Epithelial cell of alveolus of lung (primary cell): Measurements from ENCODE around the gene ZNF530. TPM values are rescaled to one million over a fixed set of nuclear protein-coding genes. Genes with fewer than 3 reads are reported as not detected.

Source experiments
- total RNA-seq: library from RNA; depleted of rRNA; stranded (reverse); fragments of >200 nt; gene quantifications from 2 replicates; pipeline ENCODE4 v1.2.1, GENCODE V29; 2015

The ZNF530 gene
- total RNA-seq = 1.8 and 4.3 TPM in 2 replicates

DNA sequence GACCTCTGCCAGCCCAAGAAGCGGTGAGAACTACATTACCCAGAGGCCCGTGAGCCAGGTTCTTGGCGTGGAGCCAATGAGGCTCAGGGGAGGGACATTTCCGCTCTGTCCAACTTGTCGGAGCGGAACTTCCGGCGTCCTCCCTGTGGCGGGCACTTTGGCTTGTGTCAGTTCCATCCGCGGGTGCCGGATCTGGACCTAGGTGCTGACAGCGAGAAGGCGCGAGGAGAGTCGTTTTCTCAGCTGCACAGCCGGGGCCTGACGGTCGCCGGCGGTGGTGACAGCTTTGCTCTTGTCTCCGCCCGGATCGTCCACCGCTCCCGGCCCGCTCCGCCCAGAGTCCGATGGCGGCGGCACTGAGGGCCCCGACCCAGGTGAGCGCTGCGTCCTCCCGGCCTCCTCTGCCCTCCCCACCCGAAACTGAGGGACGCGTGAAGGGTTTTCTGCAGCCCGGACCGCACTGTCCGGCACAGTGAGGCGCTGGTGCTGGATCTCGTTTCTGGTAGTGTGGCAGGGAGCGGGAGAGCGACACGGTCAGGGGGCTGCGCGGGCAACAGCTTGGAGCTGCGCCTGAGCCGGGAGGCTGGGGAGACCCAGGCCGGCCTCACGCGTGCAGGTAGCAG lies at the start of gene ZNF530:
ZNF530 (plus strand) TSS at position 125 of the 623 bp plus-strand sequence. CDS start 4,461 bp downstream, outside the sequence.

DNA sequence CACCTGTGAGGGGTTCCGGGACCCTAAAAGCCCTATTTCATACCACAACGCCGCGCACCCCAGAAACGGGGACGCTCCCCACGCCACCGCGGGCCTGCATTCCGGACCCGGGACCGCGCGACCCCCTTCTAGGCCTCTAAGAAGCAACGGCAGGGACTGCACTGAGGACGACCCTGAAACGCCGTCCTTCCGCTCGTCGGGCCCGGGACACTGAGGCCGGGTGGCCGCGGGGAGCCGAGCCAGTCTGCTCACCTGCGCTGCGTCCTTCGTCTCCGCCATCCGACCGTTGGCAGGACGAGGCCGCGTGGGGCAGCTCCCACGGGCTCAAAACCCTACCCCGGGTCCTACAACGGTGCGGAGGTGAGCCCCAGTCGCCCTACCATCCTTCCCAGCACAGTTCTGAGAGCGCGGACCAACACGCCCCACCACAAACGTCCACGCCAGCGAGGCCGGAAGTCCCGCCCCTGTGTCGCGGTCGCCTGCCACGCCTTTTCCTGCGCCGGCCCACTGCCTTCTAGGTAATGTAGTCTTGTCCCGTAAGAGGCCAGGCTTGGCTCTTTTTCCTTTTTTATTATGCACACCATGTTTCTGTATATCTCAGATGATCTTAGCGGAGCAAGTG lies 40.2 kb upstream of the ZNF530 start, which contains the start of gene ZNF550:
ZNF550 (minus strand) TSS at position 460 of the 622 bp plus-strand sequence; CDS start at position 279, 181 bp downstream.

DNA sequence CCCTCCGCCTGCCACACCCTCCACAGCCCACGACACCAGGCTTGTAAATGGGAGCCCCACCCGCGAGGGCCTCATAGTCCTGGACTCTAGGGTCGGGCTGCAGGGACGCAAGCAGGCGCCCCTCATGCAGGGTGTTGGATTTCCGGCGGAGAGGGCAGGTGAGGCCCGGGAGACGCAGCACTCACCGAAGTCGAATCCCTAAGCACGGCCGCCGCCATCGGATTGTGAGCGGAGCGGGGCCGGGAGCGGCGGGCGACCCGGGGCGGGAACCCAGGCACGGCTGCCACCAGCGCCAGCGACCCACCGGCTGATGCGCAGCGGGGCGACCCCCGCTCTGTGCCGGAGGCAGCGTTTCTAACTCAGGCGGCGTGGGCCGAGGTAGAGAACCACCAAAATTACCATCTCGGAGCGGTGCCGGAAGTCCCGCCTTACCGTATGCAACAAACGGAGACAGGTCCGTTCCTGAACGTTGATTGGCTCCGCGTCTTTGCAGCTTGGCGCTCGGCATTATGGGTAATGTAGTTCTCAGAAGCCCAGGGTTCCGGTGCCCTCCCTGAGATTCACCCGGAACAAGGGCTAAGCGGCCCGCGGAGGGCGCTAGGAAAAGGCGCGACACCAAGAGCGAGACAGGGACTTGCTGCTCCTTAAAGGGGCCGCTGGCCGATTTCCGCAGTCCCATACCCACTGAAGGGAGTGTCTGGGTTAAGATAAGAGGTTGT lies 21.0 kb upstream of the ZNF530 start, which contains the start of gene ZNF416:
ZNF416 (minus strand) TSS at position 425 of the 719 bp plus-strand sequence; CDS start at position 218, 207 bp downstream.

DNA sequence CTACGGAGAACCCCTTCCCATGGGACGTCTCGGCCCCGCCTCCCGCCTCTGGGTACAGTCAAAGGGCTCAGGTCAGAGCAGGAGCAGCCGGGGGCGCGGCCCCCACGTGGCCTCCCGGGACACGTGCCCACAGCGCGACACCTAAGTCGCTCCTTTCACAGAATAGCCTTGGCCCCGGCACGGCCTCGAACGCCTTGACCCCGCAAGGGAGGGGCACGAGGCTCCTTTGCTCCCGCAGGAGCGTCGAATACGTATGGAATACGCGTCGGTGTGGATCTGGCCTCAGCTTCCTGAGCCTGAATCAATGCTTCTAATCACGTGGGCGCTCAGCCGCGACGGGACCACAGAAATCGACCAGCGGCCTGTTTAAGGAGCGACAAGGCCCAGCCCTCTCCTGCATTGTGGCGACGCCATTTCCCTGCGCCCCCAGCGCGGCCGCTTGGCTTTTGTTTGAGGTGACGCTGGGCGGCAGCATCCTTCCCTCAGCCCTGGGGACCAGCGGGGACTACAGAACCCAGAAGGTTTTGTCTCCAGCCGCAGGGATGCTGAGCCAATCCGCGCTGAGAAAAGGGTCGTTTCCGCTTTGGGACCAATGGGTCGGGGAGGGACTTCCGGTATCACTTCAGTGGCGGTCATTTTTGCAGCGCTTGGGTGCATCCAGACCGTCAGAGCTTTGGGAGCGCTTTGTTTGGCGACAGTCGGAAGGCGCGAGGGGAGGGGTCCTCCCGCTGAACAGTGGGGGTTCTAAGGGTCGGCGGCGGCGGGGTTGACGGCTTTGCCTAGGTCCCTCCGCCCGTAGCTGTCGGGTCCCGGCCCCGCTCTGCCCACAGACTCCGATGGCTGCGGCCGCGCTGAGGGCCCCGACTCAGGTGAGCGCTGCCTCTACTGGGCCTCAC lies 15.9 kb upstream of the ZNF530 start, which contains the start of gene ZIK1:
ZIK1 (plus strand) TSS at position 625 of the 896 bp plus-strand sequence; CDS start at position 837, 212 bp downstream.

DNA sequence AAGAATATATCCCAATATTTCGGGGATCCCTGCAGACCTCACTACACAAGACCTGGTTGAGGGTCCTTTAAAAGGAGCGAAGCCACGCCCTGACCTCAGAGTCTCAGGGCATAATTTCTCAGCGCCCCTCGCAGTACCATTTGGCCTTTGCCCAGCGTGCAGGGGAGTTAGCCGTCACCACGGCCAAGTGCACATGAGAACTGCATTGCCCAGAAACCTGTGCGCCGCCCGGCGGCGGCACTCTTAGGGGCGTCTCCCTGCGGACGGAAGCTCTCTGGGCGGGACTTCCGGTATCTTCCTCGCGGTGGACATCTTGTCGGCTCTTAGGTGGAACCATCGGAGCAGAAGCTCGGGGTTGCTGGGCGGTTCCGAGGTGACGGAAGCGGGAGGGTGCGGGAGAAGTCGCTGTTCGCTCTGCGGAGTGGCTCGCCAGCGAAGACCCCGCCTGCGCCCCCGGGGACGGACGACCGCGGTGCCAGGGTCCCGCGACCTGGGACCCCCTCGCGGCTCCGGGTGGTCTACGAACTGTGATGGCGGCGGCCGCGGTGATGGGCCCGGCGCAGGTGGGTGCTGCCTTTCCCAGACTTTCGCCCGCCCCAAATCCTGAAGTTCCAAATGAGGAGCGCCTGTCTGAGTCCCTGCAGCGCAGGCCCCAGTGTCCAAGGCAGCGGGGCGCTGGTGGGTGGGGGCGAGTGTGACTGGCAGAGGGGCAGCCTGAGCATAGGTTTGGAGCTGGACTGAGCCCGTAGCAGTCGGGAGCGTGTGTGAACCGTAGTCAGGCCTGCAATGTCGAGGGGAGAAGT lies 14.5 kb downstream of the ZNF530 start, which contains the start of gene ZNF134:
ZNF134 (plus strand) TSS at position 302 of the 803 bp plus-strand sequence. CDS start 5,227 bp downstream, outside the sequence.

DNA sequence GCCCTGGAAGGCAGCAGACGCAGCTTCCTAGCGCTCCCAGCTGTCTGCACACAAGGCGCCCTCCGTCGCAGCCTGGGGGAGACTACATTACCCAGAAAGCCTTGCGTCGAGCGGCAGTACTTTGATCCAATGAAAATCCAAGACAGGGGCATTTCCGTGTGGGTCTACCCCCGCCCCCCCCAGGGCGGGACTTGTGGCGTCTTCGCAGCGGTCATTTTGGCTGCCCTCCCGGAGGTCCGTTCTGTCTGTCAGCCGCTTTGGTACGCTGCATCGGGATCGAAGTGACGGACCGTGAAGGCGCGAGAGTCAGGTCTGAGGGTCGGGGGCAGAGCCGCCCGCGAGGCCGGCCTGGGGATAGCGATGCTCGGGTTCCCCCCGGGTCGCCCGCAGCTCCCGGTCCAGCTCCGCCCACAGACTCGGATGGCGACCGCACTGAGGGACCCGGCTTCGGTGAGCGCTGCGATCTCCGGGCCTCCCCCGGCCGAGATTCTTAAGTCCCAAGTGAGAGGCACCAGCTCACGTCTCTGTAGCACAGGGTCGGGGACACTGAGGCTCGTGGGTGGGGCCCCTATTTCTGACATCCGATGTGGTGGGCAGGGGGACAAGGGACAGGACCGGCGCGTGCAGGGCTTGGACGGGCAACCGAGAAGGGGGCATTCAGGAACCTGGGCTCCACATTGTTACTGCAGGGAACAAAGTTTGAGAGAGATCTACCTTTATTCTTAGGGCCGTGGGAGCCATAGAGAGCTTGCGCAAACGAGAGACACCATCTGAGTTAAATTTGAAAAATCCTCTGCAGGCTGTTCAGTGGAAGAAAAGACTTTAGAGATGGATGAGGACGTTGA lies 33.5 kb downstream of the ZNF530 start, which contains the start of gene ZNF211:
ZNF211 (plus strand) TSS at position 182 of the 845 bp plus-strand sequence; CDS start at position 361, 179 bp downstream.

Other genes with a start within 250 kb of the ZNF530 start
- 4.9 and 13.0 TPM in 2 replicates for gene ZNF304, start 248.6 kb upstream of the ZNF530 start, total RNA-seq
- gene TRAPPC2B, start 236.3 kb upstream of the ZNF530 start, total RNA-seq = 18.5 and 37.4 TPM in 2 replicates
- 0.78 and 3.0 TPM in 2 replicates for gene ZNF547, start 236.3 kb upstream of the ZNF530 start, total RNA-seq
- 6.1 and 9.8 TPM in 2 replicates for gene ZNF548, start 210.0 kb upstream of the ZNF530 start, total RNA-seq
- 3.2 and 9.5 TPM in 2 replicates for gene ZNF17, start 188.7 kb upstream of the ZNF530 start, total RNA-seq
- 6.9 and 7.2 TPM in 2 replicates for gene ZNF749, start 164.6 kb upstream of the ZNF530 start, total RNA-seq
- gene VN1R1, start 142.7 kb upstream of the ZNF530 start, total RNA-seq = 0.13 and 1.9 TPM in 2 replicates
- 9.1 and 11.4 TPM in 2 replicates for gene ZNF772, start 122.3 kb upstream of the ZNF530 start, total RNA-seq
- gene ZNF419, start 112.1 kb upstream of the ZNF530 start, total RNA-seq = 14.4 and 14.5 TPM in 2 replicates
- 8.0 and 42.8 TPM in 2 replicates for gene ZNF773, start 99.9 kb upstream of the ZNF530 start, total RNA-seq
- gene ZNF549, start 72.5 kb upstream of the ZNF530 start, total RNA-seq = 3.7 and 4.1 TPM in 2 replicates
- gene ZNF550, start 40.0 kb upstream of the ZNF530 start, total RNA-seq = 4.0 and 8.1 TPM in 2 replicates
- 3.9 and 5.4 TPM in 2 replicates for gene ZNF416, start 21.0 kb upstream of the ZNF530 start, total RNA-seq
- 7.1 and 9.8 TPM in 2 replicates for gene ZIK1, start 15.7 kb upstream of the ZNF530 start, total RNA-seq
- 16.9 and 32.7 TPM in 2 replicates for gene ZNF134, start 14.4 kb downstream of the ZNF530 start, total RNA-seq
- gene ZNF211, start 33.3 kb downstream of the ZNF530 start, total RNA-seq = 6.7 and 11.2 TPM in 2 replicates
- not detected in 2 replicates for gene ZSCAN4, start 69.0 kb downstream of the ZNF530 start, total RNA-seq
- 8.3 and 18.8 TPM in 2 replicates for gene ZNF551, start 82.1 kb downstream of the ZNF530 start, total RNA-seq
- 1.3 and 9.0 TPM in 2 replicates for gene ZNF154, start 109.3 kb downstream of the ZNF530 start, total RNA-seq
- 5.3 and 29.5 TPM in 2 replicates for gene ZNF671, start 127.7 kb downstream of the ZNF530 start, total RNA-seq
- gene ZNF776, start 146.9 kb downstream of the ZNF530 start, total RNA-seq = 7.6 and 22.8 TPM in 2 replicates
- 5.7 and 13.6 TPM in 2 replicates for gene ZNF586, start 169.8 kb downstream of the ZNF530 start, total RNA-seq
- 2.1 and 3.7 TPM in 2 replicates for gene ZNF552, start 215.0 kb downstream of the ZNF530 start, total RNA-seq
- 8.3 and 15.6 TPM in 2 replicates for gene ZNF587B, start 230.4 kb downstream of the ZNF530 start, total RNA-seq
- 16.4 and 20.1 TPM in 2 replicates for gene ZNF587, start 250.0 kb downstream of the ZNF530 start, total RNA-seq